ENCODE results near the gene SERINC2.
"Not testable (repeated sequence)": the region's sequence is repeated elsewhere in the genome, so short reads cannot be mapped to it uniquely, and the experiment has no call there.

The SERINC2 gene

GRCh38 chr1:31444725-31445448 is 31.9 kb downstream of the SERINC2 start:
- Histone ChIP-seq H3K4me3 (no peak overlapping the region), H3K27ac (no peak overlapping the region)

GRCh38 chr1:31445951-31446350 is 32.9 kb downstream of the SERINC2 start:
- Histone ChIP-seq H3K4me3 (no peak overlapping the region), H3K27ac (no peak overlapping the region)

- Histone ChIP-seq H3K4me3 (no peak overlapping the region), H3K27ac (no peak overlapping the region)
Observed at GRCh38 chr1:31447210-31447609, 34.2 kb downstream of the SERINC2 start.

GRCh38 chr1:31453384-31454079 is 40.5 kb downstream of the SERINC2 start:
- H3K4me3 ChIP-seq: no peak overlapping the region
- no peak overlapping the region for H3K27ac ChIP-seq

GRCh38 chr1:31458287-31458896 is 45.4 kb downstream of the SERINC2 start:
- no peak overlapping the region for H3K27ac ChIP-seq

GRCh38 chr1:31460027-31460426 is 47.0 kb downstream of the SERINC2 start:
- H3K4me3 ChIP-seq: no peak overlapping the region
- no peak overlapping the region for H3K27ac ChIP-seq

More at GRCh38 chr1:31458287-31458896, 45.4 kb downstream of the SERINC2 start:
- H3K4me3 ChIP-seq: no peak overlapping the region

DNA sequence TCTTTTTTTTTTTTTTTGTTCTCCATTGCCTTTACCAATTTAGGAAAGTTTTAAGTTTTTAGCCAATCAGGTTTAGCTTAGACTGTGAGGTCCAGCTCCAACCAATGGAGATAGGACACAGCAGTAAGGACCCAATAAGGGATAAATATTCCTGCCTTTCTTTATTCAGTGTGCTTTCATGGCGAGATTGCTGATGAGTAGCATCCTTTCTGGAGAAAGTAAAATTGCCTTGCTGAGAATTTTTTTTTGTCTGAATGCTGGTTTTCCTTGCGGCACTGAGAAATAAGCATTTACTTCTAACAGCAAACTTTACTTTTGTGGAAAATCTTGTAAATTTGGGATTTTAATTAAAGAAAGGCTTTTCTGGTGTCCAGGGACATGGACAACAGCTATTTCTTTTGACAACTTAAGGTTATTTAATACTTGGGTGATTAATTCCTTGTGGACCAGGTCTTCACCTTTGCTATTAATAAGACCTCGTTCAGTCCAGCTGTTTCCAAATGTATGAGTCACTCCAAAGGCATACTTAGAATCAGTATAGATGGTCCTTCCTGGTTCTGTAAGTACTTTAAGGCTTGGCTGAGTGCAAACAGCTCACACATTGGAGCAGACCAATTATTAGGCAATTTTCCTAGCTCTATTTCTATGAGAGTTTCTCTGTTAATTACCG is 54.1 kb downstream of the SERINC2 start:
- Histone ChIP-seq H3K27ac (no peak overlapping the region), H3K4me3 (no peak overlapping the region)

GRCh38 chr1:31470794-31471315 is 57.8 kb downstream of the SERINC2 start:
- H3K27ac ChIP-seq: peak overlapping the region in 1 of 21 experiments; percentile 6
- no peak overlapping the region for H3K4me3 ChIP-seq

DNA sequence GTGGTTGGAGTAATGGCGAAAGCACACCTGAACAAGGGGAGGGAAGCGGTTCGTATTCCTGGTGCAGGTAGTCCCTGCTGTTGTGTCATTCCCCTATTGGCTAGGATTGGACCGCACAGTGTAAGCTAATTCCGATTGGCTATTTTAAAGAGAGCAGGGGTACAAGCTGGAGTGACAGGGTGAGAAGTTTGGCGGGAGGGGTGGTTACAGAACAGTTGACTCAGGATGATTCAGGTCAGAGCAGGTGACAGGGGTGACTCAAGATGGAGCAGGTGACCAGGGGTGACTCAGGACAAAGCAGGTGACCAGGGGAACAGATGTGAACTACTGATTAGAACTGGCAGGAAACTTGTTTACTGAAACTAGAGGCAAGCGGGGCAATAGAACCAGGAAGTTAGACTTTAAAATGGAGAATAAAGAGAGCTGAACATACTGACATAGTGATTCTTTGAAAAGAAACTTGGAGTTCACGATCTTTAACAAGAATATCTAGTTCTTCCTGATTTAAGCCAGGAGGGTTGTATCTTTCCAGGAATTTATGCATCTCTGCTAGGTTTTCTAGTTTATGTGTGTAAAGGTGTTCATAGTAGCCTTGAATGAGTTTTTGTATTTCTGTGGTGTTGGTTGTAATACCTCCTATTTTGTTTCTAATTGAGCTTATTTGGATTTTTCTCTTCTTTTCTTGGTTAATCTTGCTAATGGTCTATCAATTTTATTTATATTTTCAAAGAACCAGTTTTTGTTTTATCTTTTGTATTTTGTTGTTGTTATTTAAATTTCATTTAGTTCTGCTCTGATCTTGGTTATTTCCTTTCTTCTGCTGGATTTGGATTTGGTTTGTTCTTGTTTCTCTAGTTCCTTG is 58.7 kb downstream of the SERINC2 start:
- H3K27ac ChIP-seq: peak overlapping the region in 1 of 21 experiments; percentile 6
- H3K4me3 ChIP-seq: not testable (repeated sequence)

DNA sequence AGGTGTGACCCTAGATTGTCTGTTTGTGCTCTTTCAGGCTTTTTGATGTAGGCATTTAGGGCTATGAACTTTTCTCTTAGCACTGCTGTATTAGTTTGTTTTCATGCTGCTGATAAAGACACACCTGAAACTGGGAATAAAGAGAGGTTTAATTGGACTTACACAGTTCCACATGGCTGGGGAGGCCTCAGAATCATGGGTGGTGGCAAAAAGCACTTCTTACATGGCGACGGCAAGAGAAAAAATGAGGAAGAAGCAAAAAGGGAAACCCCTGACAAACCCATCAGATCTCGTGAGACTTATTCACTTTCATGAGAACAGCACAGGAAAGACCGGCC is 59.3 kb downstream of the SERINC2 start:
- not testable (repeated sequence) for H3K27ac ChIP-seq, H3K4me3 ChIP-seq

GRCh38 chr1:31472673-31473072 is 59.7 kb downstream of the SERINC2 start:
- H3K27ac ChIP-seq, H3K4me3 ChIP-seq: not testable (repeated sequence)

DNA sequence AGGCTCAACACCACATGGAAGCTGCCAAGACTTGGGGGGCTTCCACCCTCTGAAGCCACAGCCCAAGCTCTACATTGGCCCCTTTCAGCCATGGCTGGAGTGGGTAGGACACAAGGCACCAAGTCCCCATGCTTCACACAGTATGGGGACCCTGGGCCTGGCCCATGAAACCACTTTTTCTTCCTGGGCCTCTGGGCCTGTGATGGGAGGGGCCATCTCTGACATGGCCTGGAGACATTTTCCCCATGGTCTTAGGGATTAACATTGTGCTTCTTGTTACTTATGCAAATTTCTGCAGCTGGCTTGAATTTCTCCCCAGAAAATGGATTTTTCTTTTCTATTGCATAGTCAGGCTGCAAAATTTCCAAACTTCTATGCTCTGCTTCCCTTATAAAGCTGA is 60.5 kb downstream of the SERINC2 start:
- H3K4me3 ChIP-seq, H3K27ac ChIP-seq: not testable (repeated sequence)

DNA sequence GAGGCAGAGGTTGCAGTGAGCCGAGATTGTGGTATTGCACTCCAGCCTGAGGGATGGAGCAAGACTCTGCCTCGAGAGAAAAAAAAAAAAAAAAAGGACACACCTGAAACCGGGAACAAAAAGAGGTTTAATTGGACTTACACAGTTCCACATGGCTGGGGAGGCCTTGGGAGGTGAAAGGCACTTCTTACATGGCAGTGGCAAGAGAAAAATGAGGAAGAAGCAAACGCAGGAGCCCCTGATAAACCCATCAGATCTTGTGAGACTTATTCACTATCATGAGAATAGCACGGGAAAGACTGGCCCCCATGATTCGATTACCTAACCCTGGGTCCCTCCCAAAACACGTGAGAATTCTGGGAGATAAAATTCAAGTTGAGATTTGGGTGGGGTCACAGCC is 61.6 kb downstream of the SERINC2 start:
- H3K27ac ChIP-seq, H3K4me3 ChIP-seq: not testable (repeated sequence)

DNA sequence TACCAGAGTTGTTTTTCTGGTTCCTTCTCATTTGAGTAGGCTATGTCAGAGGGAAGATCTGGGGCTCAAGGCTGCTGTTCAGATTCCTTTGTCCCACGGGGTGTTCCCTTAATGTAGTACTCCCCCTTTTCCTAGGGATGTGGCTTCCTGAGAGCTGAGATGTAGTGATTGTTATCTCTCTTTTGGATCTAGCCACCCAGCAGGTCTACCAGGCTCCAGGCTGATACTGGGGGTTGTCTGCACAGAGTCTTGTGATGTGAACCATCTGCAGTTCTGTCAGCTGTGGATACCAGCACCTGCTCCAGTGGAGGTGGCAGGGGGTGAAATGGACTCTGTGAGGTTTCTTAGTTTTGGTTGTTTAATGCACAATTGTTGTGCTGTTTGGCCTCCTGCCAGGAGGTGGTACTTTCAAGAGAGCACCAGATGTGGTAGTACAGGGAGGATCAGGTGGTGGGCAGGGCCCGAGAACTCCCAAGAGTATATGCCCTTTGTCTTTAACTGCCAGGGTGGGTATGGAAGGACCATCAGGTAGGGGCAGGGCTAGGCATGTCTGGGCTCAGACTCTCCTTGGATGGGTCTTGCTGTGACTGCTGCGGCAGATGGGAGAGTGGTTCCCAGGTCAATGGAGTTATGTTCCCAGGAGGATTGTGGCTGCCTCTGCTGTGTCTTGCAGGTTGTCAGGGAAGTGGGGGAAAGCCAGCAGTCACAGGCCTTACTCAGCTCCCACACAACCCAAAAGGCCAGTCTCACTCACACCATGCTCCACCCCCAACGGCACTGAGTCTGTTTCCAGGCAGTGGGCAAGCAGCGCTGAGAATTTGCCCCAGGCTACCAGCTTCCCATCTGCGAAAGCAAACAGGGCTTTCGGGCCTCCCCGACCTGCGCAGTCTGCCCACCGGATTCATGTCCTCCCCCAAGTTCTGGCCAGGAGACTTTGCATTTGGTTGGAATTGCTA is 64.2 kb downstream of the SERINC2 start:
- H3K4me3 ChIP-seq: no peak overlapping the region
- H3K27ac ChIP-seq: no peak overlapping the region

- Histone ChIP-seq H3K27ac (no peak overlapping the region), H3K4me3 (no peak overlapping the region)
Observed at GRCh38 chr1:31478167-31478566, 65.2 kb downstream of the SERINC2 start.

DNA sequence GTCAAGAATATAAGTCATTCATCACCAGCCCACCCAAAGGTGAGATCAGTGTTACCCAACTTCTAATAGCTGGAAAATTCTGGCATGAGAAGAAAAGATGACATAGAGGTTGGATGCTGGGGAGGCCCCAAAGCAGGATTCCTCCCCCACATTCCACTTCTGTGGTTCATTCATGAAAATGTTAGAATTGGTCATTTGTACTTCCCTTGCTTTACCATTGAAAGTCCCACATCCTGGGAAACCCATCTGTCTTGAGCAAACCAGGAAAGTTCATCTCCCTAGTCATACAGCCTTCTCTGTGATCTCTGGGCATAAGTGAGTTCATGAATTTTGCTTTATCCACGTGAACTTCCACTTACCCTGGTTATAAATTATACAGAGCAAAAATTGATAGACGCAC is 66.8 kb downstream of the SERINC2 start:
- H3K27ac ChIP-seq: no peak overlapping the region
- no peak overlapping the region for H3K4me3 ChIP-seq

DNA sequence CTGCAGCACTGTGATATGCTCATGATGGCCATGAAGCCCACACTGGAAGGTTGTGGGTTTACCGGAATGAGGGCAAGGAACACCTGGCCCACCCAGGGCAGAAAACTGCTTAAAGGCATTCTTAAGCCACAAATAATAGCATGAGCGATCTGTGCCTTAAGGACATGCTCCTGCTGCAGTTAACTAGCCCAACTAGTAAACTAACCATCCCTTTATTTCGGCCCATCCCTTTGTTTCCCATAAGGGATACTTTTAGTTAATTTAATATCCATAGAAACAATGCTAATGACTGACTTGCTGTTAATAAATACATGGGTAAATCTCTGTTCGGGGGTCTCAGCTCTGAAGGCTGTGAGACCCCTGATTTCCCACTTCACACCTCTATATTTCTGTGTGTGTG is 67.4 kb downstream of the SERINC2 start:
- H3K27ac ChIP-seq, H3K4me3 ChIP-seq: not testable (repeated sequence)

DNA sequence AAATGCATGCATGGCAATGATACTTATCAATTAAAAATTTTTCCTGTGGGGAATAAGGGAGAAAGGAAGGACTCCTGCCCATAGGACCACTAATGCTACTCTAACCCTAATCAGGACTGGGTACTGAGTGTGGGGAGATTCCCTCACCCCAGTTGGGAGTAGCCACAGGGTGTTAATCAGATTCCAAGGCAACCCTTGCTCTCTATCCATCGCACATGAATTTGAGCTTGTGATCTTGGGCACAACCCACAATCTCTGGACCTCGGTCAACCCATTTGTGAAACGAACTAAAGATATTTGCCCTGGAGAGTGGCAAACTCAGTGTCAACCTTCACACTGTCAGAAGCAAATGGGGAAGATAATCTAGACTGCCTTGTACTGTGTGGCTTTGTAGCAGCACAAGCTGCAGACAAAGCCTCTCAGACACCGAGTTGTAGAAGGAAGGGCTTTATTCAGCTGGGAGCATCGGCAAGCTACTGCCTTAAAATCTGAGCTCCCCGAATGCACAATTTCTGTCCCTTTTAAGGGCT is 69.5 kb downstream of the SERINC2 start:
- Histone ChIP-seq H3K27ac (peak overlapping the region in 11 of 21 experiments; percentile 0 to 67 (median 32)), H3K4me3 (no peak overlapping the region)

All from skin epidermis (tissue), 12 donors.